Liver (tissue), 9 donors: ENCODE measurements around the gene RGS10. TPM values are rescaled to one million over a fixed set of nuclear protein-coding genes. Genes with fewer than 3 reads are reported as not detected.

Experiments used
- DNase-seq: peaks from one replicate; pipeline ENCODE4 v3.0.0-alpha.2; 2017; ENCODE audit warnings: low spot score
- H3K27ac ChIP-seq, 2 donors: one replicate each; pipeline ENCODE4 v1.7.0; 2013; ENCODE audit warnings: inconsistent platforms in 2 of 2, low read length in 2 of 2, control low read depth in 1 of 2, low read depth in 1 of 2, mild to moderate bottlenecking in 1 of 2
- H3K27me3 ChIP-seq, 4 donors: one replicate each; pipeline versions ENCODE4 v1.6.1 to v1.7.0; 2013; ENCODE audit warnings: low read length in 3 of 4, inconsistent platforms in 1 of 4, mild to moderate bottlenecking in 1 of 4, moderate library complexity in 1 of 4; ENCODE audit not compliant: control insufficient read depth in 4 of 4, insufficient read depth in 4 of 4
- H3K36me3 ChIP-seq, 4 donors: one replicate each; pipeline versions ENCODE4 v1.6.1 to v1.7.0; 2013; ENCODE audit warnings: low read length in 3 of 4, mild to moderate bottlenecking in 3 of 4, low read depth in 1 of 4, moderate library complexity in 1 of 4; ENCODE audit not compliant: control insufficient read depth in 4 of 4, insufficient read depth in 3 of 4
- H3K4me1 ChIP-seq, 4 donors: one replicate each; pipeline versions ENCODE4 v1.6.1 to v1.7.0; 2013; ENCODE audit warnings: low read length in 3 of 4, mild to moderate bottlenecking in 3 of 4, moderate library complexity in 1 of 4; ENCODE audit not compliant: control insufficient read depth in 4 of 4, insufficient read depth in 4 of 4
- H3K4me3 ChIP-seq, 3 donors: one replicate each; pipeline versions ENCODE4 v1.6.1 to v1.7.0; 2013; ENCODE audit warnings: low read length in 3 of 3, control low read depth in 1 of 3, low read depth in 1 of 3, mild to moderate bottlenecking in 1 of 3
- H3K9ac ChIP-seq, 2 donors: one replicate each; pipeline ENCODE4 v1.7.0; 2013; ENCODE audit warnings: low read length in 2 of 2, mild to moderate bottlenecking in 2 of 2, moderate library complexity in 2 of 2, control low read depth in 1 of 2, low read depth in 1 of 2
- H3K9me3 ChIP-seq, 4 donors: one replicate each; pipeline versions ENCODE4 v1.6.1 to v1.7.0; 2013; ENCODE audit warnings: low read length in 3 of 4; ENCODE audit not compliant: control insufficient read depth in 4 of 4
- ATF3 ChIP-seq: IDR thresholded peaks from 2 replicates; pipeline ENCODE4 v1.6.1; 2016; ENCODE audit warnings: antibody characterized with exemption
- EGR1 ChIP-seq, 2 donors: IDR thresholded peaks; 2 replicates each; pipeline ENCODE4 v1.6.1; 2016 to 2018; ENCODE audit warnings: antibody characterized with exemption in 2 of 2, low read depth in 2 of 2
- FOXA1 ChIP-seq: IDR thresholded peaks from 2 replicates; pipeline ENCODE4 v1.6.1; 2016; ENCODE audit warnings: antibody characterized with exemption
- FOXA2 ChIP-seq: IDR thresholded peaks from 2 replicates; pipeline ENCODE4 v1.6.1; 2016; ENCODE audit warnings: antibody characterized with exemption
- GABPA ChIP-seq, 2 donors: IDR thresholded peaks in 1 of 2; conservative IDR thresholded peaks in 1 of 2; 2 replicates each; pipeline ENCODE4 v1.6.1; 2016; ENCODE audit warnings: antibody characterized with exemption in 2 of 2, mild to moderate bottlenecking in 1 of 2, moderate library complexity in 1 of 2
- HNF4A ChIP-seq, 2 donors: conservative IDR thresholded peaks; 2 replicates each; pipeline ENCODE4 v1.6.1; 2016; ENCODE audit warnings: antibody characterized with exemption in 2 of 2, mild to moderate bottlenecking in 2 of 2
- HNF4G ChIP-seq: IDR thresholded peaks from 2 replicates; pipeline ENCODE4 v1.6.1; 2016; ENCODE audit warnings: antibody characterized with exemption
- JUND ChIP-seq, 2 donors: IDR thresholded peaks; 2 replicates each; pipeline ENCODE4 v1.6.1; 2016; ENCODE audit warnings: antibody characterized with exemption in 2 of 2
- RAD21 ChIP-seq, 2 donors: IDR thresholded peaks; 2 replicates each; pipeline ENCODE4 v1.6.1; 2016; ENCODE audit warnings: antibody characterized with exemption in 2 of 2, mild to moderate bottlenecking in 2 of 2
- REST ChIP-seq: IDR thresholded peaks from 2 replicates; pipeline ENCODE4 v1.6.1; 2016; ENCODE audit warnings: antibody characterized with exemption, mild to moderate bottlenecking
- RXRA ChIP-seq, 2 donors: IDR thresholded peaks; 2 replicates each; pipeline ENCODE4 v1.6.1; 2017 to 2018; ENCODE audit warnings: antibody characterized with exemption in 2 of 2, mild to moderate bottlenecking in 1 of 2
- SP1 ChIP-seq: IDR thresholded peaks from 2 replicates; pipeline ENCODE4 v1.6.1; 2018; ENCODE audit warnings: antibody characterized with exemption, mild to moderate bottlenecking
- TAF1 ChIP-seq: conservative IDR thresholded peaks from 2 replicates; pipeline ENCODE4 v1.6.1; 2016; ENCODE audit warnings: antibody characterized with exemption, mild to moderate bottlenecking
- YY1 ChIP-seq: IDR thresholded peaks from 2 replicates; pipeline ENCODE4 v1.6.1; 2016; ENCODE audit warnings: antibody characterized with exemption, mild to moderate bottlenecking
- ZBTB33 ChIP-seq: IDR thresholded peaks from 2 replicates; pipeline ENCODE4 v1.6.1; 2016; ENCODE audit warnings: antibody characterized with exemption
- WGBS: extraction: QIAGEN DNeasy Blood & Tissue Kit; methylation state at CpG from one replicate; pipeline ENCODE4 v1.1.7; 2013; 5-methylcytosine and 5-hydroxymethylcytosine counted together
- polyA plus RNA-seq, 2 donors: library from polyadenylated mRNA; stranded (reverse) in 1 of 2; unstranded in 1 of 2; fragments of 200-250 nt in 1 of 2; fragments of >200 nt in 1 of 2; fragmentation: Nextera tagmentation in 1 of 2; extraction: Ambion mirVana in 1 of 2; gene quantifications; one replicate each; pipeline versions ENCODE4 v1.2.1 to v1.2.3, GENCODE V29; 2013 to 2015
- total RNA-seq, 2 donors: library from RNA; depleted of rRNA; stranded (reverse); fragments of >200 nt; gene quantifications; one replicate each; pipeline ENCODE4 v1.2.3, GENCODE V29; 2014
- TF ChIP-seq, protein P1 (sequence below): IDR thresholded peaks from 2 replicates; pipeline ENCODE4 v1.6.1; 2016; ENCODE audit warnings: antibody characterized with exemption
- donor health status: healthy.
- donor health status: healthy.
- donor health status: healthy.
- donor health status: healthy.
- donor health status: healthy.

The RGS10 gene
- total and polyA plus RNA-seq, 4 donors = 1.8 to 51.9 (median 2.2) TPM

GRCh38 chr10:119456435-119456810 lies 86.1 kb downstream of the RGS10 start:
- H3K9ac ChIP-seq = no peak overlapping the region
- 85% methylated on average over 7 of the region's 7 CpGs for WGBS
- no peak overlapping the region for H3K27ac ChIP-seq
- no peak for DNase-seq
- H3K4me1 ChIP-seq = no peaks in the 10 kb centered on the region
- TF ChIP-seq FOXA2 (no peak), EGR1 (IDR thresholded peaks at IDR 0.05; ENCODE audit: low read depth in 2 of 2) (no peak), ZBTB33 (no peak), SP1 (no peak), RXRA (IDR thresholded peaks at IDR 0.05) (no peak), HNF4G (no peak), GABPA (IDR thresholded peaks at IDR 0.05 in 1 of 2, conservative IDR thresholded peaks at IDR 0.05 in 1 of 2) (no peak), ATF3 (no peak), TAF1 (no peak), JUND (IDR thresholded peaks at IDR 0.05) (no peak), YY1 (no peak), RAD21 (IDR thresholded peaks at IDR 0.05) (no peak), FOXA1 (no peak), REST (no peak)
- TF ChIP-seq, protein P1, sequence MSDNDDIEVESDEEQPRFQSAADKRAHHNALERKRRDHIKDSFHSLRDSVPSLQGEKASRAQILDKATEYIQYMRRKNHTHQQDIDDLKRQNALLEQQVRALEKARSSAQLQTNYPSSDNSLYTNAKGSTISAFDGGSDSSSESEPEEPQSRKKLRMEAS = no peak
- no peak overlapping the region for H3K4me3 ChIP-seq
- H3K9me3 ChIP-seq = no peaks in the 10 kb centered on the region
- H3K36me3 ChIP-seq = peaks cover 0 to 2% (median 0%) of the 10 kb centered on the region in 4 donors
- no peaks in the 10 kb centered on the region for H3K27me3 ChIP-seq

GRCh38 chr10:119455609-119456434 lies 86.7 kb downstream of the RGS10 start:
- Histone ChIP-seq H3K9ac (no peak overlapping the region), H3K4me3 (no peak overlapping the region), H3K36me3 (peaks cover 0 to 2% (median 0%) of the 10 kb centered on the region in 4 donors), H3K9me3 (no peaks in the 10 kb centered on the region), H3K27me3 (no peaks in the 10 kb centered on the region), H3K27ac (no peak overlapping the region), H3K4me1 (no peaks in the 10 kb centered on the region)
- WGBS = 93% methylated on average over 23 of the region's 23 CpGs
- no peak for DNase-seq
- no peak for TF ChIP-seq RXRA (IDR thresholded peaks at IDR 0.05)
- no peak for TF ChIP-seq HNF4A (conservative IDR thresholded peaks at IDR 0.05)
- no peak for TF ChIP-seq YY1
- no peak for TF ChIP-seq ZBTB33
- no peak for TF ChIP-seq SP1
- TF ChIP-seq GABPA (IDR thresholded peaks at IDR 0.05 in 1 of 2, conservative IDR thresholded peaks at IDR 0.05 in 1 of 2) = no peak
- TF ChIP-seq, protein P1 = no peak
- TF ChIP-seq FOXA1 = no peak
- no peak for TF ChIP-seq JUND (IDR thresholded peaks at IDR 0.05)
- no peak for TF ChIP-seq REST
- no peak for TF ChIP-seq HNF4G
